ENCODE data around the gene COPE.
A peak's percentile ranks its signal among the peaks of the same experiment; 100 is the strongest.
"Not testable (repeated sequence)": the region's sequence is repeated elsewhere in the genome, so short reads cannot be mapped to it uniquely, and the experiment has no call there.

The COPE gene

DNA sequence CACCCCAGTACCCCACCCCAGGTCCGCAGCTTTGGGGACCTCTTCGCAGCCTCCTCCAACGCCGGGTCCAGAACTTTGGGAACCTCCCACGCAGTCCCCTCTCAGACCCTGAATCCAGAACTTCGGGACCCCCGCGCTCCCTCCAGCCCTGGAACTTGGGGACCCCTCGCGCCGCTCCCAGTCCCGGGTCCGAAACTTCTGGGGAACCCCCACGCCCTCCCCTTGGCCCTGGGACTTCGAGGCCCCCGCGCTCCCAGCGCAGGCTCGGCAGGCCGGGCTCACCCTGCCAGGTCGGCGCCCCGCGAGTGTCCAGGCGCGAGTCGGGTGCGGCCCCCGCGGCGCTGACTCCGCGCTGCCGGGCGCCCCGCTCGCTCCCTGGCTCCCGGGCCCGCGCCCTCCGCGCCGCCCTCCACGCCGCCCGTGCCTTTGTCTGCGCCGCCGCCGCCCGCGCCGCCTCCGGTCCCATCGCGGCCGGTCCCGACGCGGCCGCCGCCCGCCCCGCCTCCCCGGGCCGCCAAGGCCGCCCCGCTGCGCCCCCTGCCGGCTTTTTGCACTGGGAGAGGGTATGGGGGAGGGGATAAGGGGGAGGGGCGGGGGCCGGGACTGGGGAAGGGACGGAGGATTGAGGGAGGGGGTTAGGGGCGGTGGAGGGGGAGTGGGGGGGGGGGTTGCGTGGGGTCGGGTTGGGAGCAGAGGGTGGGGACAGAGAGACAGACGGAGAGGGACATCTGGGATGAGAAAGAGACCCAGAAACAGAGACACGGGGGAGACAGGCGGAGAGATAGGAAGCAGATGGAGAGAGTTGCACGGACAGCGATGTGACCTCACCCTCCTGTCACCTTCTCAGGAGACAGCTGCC is 21.8 kb upstream of the COPE start, which contains the start of gene HOMER3:
Gene HOMER3 (minus strand): TSS at position 449 of the 859 bp plus-strand sequence. CDS start 2,235 bp downstream, outside the sequence.
- peak; percentile 76 for DNase-seq (ENCODE audit: low read depth)

DNA sequence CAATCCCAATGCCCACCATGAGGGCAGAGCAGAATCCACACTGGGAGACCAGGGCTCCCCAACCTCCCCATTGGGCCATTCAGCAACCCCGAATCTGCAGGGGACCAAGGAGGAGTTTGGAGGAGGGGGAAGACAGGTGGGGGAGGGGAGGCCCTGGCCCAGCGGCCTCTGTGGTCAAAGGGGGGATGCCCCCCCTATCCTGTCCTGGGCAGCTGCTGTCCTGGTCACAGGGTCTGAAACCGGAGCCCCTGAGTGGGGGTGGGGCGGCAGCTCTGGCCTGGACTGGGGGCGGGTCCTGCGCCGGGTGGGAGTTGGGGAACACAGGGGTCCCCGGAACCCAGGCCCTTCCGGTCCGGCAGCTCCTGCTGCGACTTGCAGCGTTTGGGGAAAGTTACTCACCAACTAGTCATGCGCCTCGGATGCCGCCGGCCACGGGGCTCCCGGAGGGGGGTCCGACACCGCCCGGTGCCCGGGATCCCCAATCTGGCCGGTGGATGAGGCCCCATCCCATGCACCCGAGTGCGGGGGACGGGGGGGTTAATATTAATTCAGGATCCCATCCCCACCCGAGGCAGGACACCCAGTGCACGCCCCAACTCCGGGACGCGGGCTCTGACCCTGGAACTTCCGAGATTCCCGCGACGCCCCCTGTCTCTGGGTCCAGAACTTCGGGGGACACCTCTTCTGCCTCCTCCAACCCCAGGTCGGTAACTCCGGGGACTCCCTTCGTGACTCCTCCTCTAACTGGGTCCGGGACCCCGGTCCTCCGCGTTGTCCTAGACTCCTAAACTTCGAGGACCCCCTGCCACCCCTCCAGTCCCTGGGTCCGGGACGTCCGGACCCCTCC is 21.0 kb upstream of the COPE start:
- no peak for DNase-seq (ENCODE audit: low read depth)

GRCh38 chr19:18939163-18939562 is 20.0 kb upstream of the COPE start:
- DNase-seq (ENCODE audit: low read depth): no peak

DNA sequence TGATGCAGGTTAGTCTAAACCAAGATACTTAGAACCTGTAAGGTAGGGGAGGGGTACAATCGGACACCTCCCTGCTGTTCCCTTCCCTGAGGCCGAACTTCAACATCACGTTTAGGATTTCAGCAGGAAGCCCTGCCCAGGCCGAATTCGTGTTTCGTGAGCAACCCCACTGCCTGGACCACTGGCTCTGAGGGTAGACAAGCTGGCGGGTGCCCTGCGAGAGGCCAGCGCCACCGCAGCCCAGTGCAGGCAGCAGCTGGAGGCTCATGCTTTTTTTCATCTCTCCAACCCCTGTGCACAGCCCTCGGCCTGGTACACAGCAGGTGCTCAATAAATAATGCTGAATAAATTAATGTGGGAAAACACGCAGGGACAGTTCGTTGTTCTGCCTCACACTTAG is 14.1 kb upstream of the COPE start:
- DNase-seq (ENCODE audit: low read depth): no peak

DNA sequence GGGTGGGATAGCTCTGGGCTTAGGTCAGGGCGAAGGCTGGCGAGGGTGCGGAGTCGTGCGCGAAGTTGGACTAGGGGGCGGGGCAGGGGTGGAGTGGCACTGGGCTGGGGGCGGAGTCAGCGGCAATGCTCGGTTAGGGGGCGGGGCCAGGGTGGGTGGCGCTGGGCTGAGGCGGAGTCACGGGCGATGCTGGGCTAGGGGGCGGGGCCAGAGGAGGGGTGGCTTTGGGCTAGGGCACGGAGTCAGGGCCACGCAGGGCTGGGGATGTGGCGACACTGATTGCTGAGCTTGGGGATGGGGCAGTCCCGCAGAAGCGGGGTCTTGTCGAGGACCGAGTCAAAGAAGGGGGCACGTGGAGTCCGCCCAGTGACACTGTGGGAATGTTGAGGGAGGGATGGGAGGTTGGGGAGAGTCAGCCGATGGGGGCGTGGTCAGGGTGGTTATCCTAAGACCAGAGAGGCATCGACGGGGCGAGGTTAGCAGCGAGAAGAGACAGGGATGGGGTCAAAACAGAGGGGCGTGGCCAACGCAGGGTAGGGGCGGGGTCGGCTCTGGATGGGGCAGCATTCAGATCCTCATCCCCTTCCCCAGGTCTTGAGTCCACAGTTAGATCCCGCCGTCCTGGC is 13.1 kb upstream of the COPE start:
- DNase-seq (ENCODE audit: low read depth): peak; percentile 87

DNA sequence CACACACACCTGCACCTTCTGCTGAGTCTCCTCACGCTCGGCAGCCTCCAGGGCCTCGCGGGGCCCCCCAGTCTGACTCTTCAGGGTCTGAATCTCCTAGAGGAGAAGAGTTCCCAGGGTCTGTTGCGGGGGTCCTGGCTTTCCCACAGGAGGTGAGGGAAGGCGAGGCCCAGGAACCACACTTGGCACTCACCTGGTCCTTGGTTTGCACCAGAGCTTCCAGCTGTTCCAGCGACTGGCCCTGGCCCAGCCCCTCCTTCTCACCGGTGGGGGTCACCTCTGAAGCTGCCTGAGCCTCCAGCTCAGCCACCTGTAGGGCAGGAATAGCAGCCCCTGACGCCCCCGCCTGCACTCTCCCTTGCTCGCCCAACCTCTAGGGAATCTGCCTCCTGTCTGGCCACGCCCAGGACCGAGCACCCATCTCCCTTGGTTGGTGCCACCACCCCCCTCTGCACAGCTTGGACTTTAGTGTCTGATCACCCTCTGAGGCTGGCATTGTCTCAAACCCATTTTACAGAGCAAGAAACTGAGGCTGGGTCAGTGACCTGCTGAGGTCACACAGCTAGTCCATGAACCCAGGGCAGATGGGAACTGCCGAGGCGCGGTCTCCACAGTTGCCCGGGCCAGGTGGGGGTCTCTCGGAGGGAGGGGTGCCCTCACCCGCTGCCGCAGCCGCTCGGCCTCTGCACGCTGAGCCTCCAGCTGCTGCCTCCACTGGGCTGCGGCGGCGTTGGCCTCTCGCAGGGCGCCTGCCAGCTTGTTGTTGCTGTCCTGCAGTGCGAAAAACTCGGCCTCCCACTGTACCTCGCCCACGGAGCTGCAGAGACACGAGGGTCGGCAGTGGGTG is 12.4 kb upstream of the COPE start:
- no peak for DNase-seq (ENCODE audit: low read depth)

GRCh38 chr19:18929311-18929710 is 10.1 kb upstream of the COPE start:
- DNase-seq (ENCODE audit: low read depth): no peak

- DNase-seq (ENCODE audit: low read depth): no peak
Observed at GRCh38 chr19:18928018-18928805, 9.0 kb upstream of the COPE start.

- no peak for DNase-seq (ENCODE audit: low read depth)
Observed at GRCh38 chr19:18924684-18925213, 5.6 kb upstream of the COPE start.

- DNase-seq (ENCODE audit: low read depth): no peak
Observed at GRCh38 chr19:18922228-18922985, 3.2 kb upstream of the COPE start.

DNA sequence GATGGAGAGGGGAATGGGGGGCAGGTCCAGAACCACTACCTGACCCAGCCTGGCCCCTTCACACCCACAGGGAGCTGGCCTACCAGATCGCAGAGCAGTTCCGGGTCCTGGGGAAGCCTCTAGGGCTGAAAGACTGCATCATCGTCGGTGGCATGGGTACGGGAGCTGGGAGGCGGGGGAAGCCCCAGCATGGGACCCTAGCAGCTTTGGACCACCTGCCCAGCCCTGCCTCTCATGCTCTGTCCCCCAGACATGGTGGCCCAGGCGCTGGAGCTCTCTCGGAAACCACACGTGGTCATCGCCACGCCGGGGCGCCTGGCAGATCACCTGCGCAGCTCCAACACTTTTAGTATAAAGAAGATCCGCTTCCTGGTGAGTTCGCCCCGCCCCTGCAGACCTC is 2.4 kb upstream of the COPE start:
- no peak for DNase-seq (ENCODE audit: low read depth)

DNA sequence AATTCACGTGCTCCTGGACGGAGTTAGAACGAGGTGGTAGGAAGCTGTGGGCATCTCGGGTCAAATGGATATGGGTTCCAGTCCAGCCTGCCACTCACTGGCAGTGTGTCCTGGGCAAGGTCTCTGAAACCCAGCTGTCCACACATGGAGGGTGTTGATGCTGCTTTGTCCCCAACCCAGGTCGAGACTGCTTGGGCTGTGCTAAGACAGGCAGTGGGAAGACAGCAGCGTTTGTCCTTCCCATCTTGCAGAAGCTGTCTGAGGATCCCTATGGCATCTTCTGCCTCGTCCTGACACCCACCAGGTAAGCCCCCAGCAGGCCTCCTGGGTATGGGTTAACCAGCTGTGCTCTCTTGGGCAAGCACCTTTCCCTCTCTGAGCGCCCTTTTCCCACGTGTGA is 1.2 kb upstream of the COPE start:
- DNase-seq (ENCODE audit: low read depth): no peak

DNA sequence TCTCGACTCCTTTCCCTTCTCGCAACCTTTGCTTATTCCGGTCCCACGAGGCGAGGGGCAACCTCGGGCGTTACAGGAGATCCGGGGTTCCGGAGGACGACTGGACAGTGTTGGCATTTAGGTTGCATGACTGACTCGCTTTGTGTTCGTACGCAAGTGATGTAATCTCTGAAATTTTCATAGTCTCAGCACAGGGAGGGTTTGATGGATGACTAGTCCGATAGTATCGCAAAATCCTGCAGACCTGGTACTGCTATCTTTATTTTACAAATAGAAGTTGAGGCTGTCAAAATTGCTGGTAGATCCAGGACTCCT is 670 bp upstream of the COPE start:
- no peak for DNase-seq (ENCODE audit: low read depth)

DNA sequence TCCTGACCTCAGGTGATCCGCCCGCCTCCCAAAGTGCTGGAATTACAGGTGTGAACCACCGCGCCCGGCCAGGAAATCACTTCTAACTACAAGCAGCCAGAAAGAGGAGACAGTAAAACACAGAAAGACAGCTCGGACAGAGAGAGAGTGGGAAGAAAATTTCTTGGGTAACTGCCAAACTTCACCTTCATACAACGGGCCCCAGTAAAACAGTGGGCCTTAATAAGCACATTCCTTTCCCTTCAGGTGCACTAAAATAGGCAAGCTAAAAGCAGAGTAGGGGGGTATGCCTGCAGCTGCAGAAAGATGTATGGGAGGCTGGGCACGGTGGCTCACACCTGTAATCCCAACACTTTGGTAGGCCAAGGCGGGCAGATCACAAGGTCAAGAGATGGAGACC is 1.6 kb downstream of the COPE start:
- not testable (repeated sequence) for DNase-seq (ENCODE audit: low read depth)

GRCh38 chr19:18915639-18916038 is 3.5 kb downstream of the COPE start:
- DNase-seq (ENCODE audit: low read depth): peak; percentile 28

DNA sequence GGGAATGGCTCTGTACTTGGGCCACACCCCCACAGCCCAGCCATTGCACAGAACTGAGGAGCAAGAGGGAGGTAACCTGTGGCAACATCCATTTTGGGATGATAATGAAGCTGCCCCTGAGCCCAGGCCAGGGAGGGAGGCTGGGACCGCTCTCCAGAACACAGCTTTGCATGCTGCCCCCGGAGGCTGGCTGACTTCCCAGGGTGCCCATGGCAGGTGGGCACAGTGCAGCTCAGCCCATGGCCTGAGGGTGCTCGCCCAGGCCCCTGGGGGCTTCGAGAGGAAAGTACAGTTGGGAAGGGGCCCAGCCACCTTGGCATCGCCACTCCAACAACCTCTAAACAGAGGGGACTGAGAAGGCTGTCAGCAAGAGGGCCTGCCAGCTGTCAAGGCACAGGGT is 5.7 kb downstream of the COPE start:
- DNase-seq (ENCODE audit: low read depth): no peak

GRCh38 chr19:18912933-18913332 is 6.3 kb downstream of the COPE start:
- DNase-seq (ENCODE audit: low read depth): no peak

DNA sequence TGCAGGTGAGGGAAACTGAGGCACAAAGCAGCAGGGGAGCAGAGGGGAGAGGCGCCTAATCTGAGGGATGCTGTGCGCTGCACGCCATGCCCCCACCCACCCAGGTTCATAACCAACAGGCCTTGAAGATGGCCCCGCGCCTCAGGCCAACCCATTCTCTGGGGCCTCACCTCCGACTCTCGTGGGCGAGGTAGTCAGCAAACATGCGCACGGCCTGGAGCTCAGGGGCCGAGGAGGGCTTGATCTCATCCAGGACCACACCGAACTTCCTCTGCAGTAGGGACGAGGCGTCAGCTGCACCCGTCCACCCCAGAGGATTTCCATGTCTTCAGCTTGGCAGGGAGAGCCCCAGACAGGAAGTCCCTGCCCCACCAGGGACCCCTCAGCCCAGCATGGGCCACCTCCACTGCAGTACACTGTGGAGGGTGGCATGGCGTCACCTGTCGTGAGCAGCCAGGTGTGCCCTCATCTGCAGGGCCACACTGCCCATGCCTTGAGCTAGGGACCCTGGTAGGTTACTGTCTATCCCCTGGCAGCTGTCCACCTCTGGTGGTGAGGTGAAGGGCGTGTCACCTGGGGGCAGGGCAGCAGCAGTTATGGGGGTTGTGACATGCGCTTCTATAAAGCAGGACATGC is 8.3 kb downstream of the COPE start:
- DNase-seq (ENCODE audit: low read depth): no peak

GRCh38 chr19:18910010-18910409 is 9.2 kb downstream of the COPE start:
- no peak for DNase-seq (ENCODE audit: low read depth)

Data from activated T-cell treated with anti-CD3 and anti-CD28 coated beads for 48 hours (primary cell).